HT-29 (cell line): ENCODE results near the gene ZMYND11. TPM values are rescaled to one million over a fixed set of nuclear protein-coding genes. Genes with fewer than 3 reads are reported as not detected.
"Not testable (repeated sequence)": the region's sequence is repeated elsewhere in the genome, so short reads cannot be mapped to it uniquely, and the experiment has no call there.

Source experiments
- DNase-seq: peaks from one replicate; pipeline ENCODE4 v3.0.0-alpha.2; 2015; ENCODE audit warnings: low spot score
- total RNA-seq: library from RNA; depleted of rRNA; stranded (reverse); fragments of >200 nt; shearing (Covaris generic); gene quantifications from 2 replicates; pipeline ENCODE4 v1.2.3, GENCODE V29; 2014

Gene ZMYND11
- total RNA-seq, 1 experiment from 2014 or later, result 24.2 TPM

- peak; percentile 9 for DNase-seq
These were observed 2.0 kb upstream of the ZMYND11 start for GRCh38 chr10:132946-133898.

GRCh38 chr10:134247-135131, 766 bp upstream of the ZMYND11 start:
- peak; percentile 53 for DNase-seq

GRCh38 chr10:135601-136464, 578 bp downstream of the ZMYND11 start:
- DNase-seq, result peak; percentile 60

GRCh38 chr10:136465-136762, 1.2 kb downstream of the ZMYND11 start:
- no peak for DNase-seq

GRCh38 chr10:137031-137430, 1.8 kb downstream of the ZMYND11 start:
- DNase-seq, result peak; percentile 54

- no peak for DNase-seq
These were observed 2.4 kb downstream of the ZMYND11 start for GRCh38 chr10:137606-138005.

- no peak for DNase-seq
These were observed 7.1 kb downstream of the ZMYND11 start for GRCh38 chr10:142371-142770.

GRCh38 chr10:152915-153314, 17.7 kb downstream of the ZMYND11 start:
- DNase-seq, result no peak

- no peak for DNase-seq
These were observed 19.1 kb downstream of the ZMYND11 start for GRCh38 chr10:154348-154747.

- DNase-seq, result no peak
These were observed 32.1 kb downstream of the ZMYND11 start for GRCh38 chr10:167383-167782.

GRCh38 chr10:173741-174140, 38.5 kb downstream of the ZMYND11 start:
- no peak for DNase-seq

- DNase-seq, result no peak
These were observed 41.4 kb downstream of the ZMYND11 start for GRCh38 chr10:176677-177076.

- peak; percentile 34 for DNase-seq
These were observed 43.0 kb downstream of the ZMYND11 start for GRCh38 chr10:178208-178607.

- no peak for DNase-seq
These were observed 43.5 kb downstream of the ZMYND11 start for GRCh38 chr10:178723-179122.

- no peak for DNase-seq
These were observed 47.4 kb downstream of the ZMYND11 start for GRCh38 chr10:182441-183201.

GRCh38 chr10:184174-184573, 48.9 kb downstream of the ZMYND11 start:
- DNase-seq, result no peak

- no peak for DNase-seq
These were observed 49.7 kb downstream of the ZMYND11 start for GRCh38 chr10:184911-185310.

GRCh38 chr10:185571-185970, 50.3 kb downstream of the ZMYND11 start:
- not testable (repeated sequence) for DNase-seq

GRCh38 chr10:186911-187310, 51.7 kb downstream of the ZMYND11 start:
- no peak for DNase-seq

- DNase-seq, result no peak
These were observed 53.3 kb downstream of the ZMYND11 start for GRCh38 chr10:188546-188945.

- no peak for DNase-seq
These were observed 55.0 kb downstream of the ZMYND11 start for GRCh38 chr10:190216-190615.
